SU-DHL-6 (cell line): Measurements from ENCODE around the gene PPIP5K1.
"Not testable (repeated sequence)": the region's sequence is repeated elsewhere in the genome, so short reads cannot be mapped to it uniquely, and the experiment has no call there.

Experiments
- H2AFZ ChIP-seq: fragments of 200-600 bp; sonication (generic); 2 replicates; pipeline ENCODE4 v1.6.1; 2014; ENCODE audit warnings: low read depth, mild to moderate bottlenecking, moderate library complexity, mixed read lengths, antibody characterized with exemption, low read length; ENCODE audit not compliant: severe bottlenecking
- H3F3A ChIP-seq: fragments of 200-600 bp; shearing (Covaris generic); 2 replicates; pipeline ENCODE4 v1.6.0; 2016; ENCODE audit warnings: antibody characterized with exemption, mild to moderate bottlenecking; ENCODE audit not compliant: insufficient read depth
- H3K27ac ChIP-seq: fragments of 200-600 bp; sonication (generic); 2 replicates; pipeline ENCODE4 v1.5.1; 2016; ENCODE audit warnings: low read depth, mild to moderate bottlenecking, low read length, moderate library complexity, mixed read lengths
- H3K27me3 ChIP-seq: fragments of 200-600 bp; sonication (generic), shearing (Covaris generic); 2 replicates; pipeline ENCODE4 v1.6.0; 2014; ENCODE audit warnings: mild to moderate bottlenecking, low read length
- H3K36me3 ChIP-seq: fragments of 200-600 bp; sonication (generic); 2 replicates; pipeline ENCODE4 v1.6.1; 2014; ENCODE audit warnings: mild to moderate bottlenecking, low read length, mixed read lengths
- H3K4me2 ChIP-seq: fragments of 300-600, 200-600 bp; shearing (Covaris generic), sonication (generic); 2 replicates; pipeline ENCODE4 v1.6.0; 2014; ENCODE audit warnings: low read length, low read depth, mild to moderate bottlenecking; ENCODE audit not compliant: poor library complexity, severe bottlenecking
- H3K4me3 ChIP-seq: fragments of 200-600 bp; sonication (generic); 2 replicates; pipeline ENCODE4 v1.5.1; 2014; ENCODE audit warnings: antibody characterized with exemption, low read length, mild to moderate bottlenecking, mixed read lengths; ENCODE audit not compliant: insufficient read depth, poor library complexity, severe bottlenecking
- H3K79me2 ChIP-seq: fragments of 200-600 bp; sonication (generic); 2 replicates; pipeline ENCODE4 v1.6.1; 2014; ENCODE audit warnings: mild to moderate bottlenecking, low read length, moderate library complexity; ENCODE audit not compliant: insufficient read depth
- H3K9ac ChIP-seq: fragments of 200-600 bp; sonication (generic); 2 replicates; pipeline ENCODE4 v1.7.0; 2014; ENCODE audit warnings: mild to moderate bottlenecking, low read length
- H3K9me2 ChIP-seq: fragments of 200-600 bp; sonication (generic); replicated peaks from 2 replicates; pipeline ENCODE4 v1.6.1; 2014; ENCODE audit warnings: low read length; ENCODE audit not compliant: insufficient read depth
- H3K9me3 ChIP-seq: fragments of 200-600 bp; sonication (generic); 2 replicates; pipeline ENCODE4 v1.6.1; 2014; ENCODE audit warnings: low read length, mixed read lengths; ENCODE audit not compliant: insufficient read depth
- H4K20me1 ChIP-seq: fragments of 200-600 bp; sonication (generic); 2 replicates; pipeline ENCODE4 v1.6.1; 2014; ENCODE audit warnings: low read depth, mild to moderate bottlenecking, antibody characterized with exemption, low read length, moderate library complexity, mixed read lengths
- EZH2phosphoT487 ChIP-seq: fragments of 200-600 bp; sonication (generic), shearing (Covaris generic); conservative IDR thresholded peaks from 2 replicates; pipeline ENCODE4 v1.6.1; 2018; ENCODE audit warnings: mild to moderate bottlenecking, antibody characterized with exemption, low read length, moderate library complexity, mixed read lengths
- TF ChIP-seq, protein P1 (sequence below): fragments of 200-600 bp; sonication (generic); IDR thresholded peaks from one replicate; pipeline ENCODE4 v1.5.1; 2017; ENCODE audit warnings: antibody characterized with exemption, mild to moderate bottlenecking, low read length, moderate library complexity; ENCODE audit not compliant: insufficient read depth, poor library complexity, severe bottlenecking

Gene PPIP5K1

DNA sequence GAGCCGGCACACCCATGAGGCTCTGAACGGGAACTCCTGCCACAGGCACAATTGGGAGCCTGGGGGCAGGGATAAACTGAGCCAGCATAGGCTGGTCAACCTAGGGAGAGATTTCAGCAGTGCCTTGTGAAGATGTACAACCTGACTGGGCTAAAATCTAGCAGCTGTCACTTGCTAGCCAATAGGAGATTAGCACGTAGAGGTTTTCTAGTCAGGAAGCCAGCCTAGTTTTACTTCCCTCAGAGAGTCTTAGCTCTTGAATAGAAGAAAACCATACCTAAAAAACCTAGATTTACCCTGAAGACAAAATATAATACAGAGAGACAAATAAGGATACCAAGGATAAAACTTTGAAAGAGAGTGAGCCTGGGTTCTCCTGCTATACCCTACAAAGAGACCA lies 27.3 kb downstream of the PPIP5K1 start:
- not testable (repeated sequence) for H3K9ac ChIP-seq, H3K36me3 ChIP-seq, H3K9me3 ChIP-seq, H3K27me3 ChIP-seq, H3K79me2 ChIP-seq, H3K4me3 ChIP-seq, H4K20me1 ChIP-seq, H3K27ac ChIP-seq, H3K9me2 ChIP-seq, H3F3A ChIP-seq, H2AFZ ChIP-seq, H3K4me2 ChIP-seq

DNA sequence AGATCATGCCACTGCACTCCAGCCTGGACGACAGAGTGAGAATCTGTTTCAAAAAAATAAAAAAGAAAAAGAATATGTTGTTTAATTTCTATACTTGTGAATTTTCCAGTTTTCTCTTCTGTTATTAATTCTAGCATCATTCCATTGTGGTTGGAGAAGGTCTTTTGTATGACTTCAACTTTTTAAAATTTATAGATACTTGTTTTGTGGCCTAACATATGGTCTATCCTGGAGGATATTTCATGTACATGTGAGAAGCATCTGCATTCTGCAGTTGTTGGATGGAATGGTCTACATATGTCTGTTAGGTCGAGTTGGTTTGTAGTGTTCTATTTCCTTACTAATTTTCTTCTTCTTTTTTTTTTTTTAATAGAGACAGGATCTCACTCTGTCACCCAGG lies 37.0 kb downstream of the PPIP5K1 start:
- Histone ChIP-seq H3K9me3 (no peaks in the 10 kb centered on the region), H3K4me2 (no peak overlapping the region), H3F3A (no peaks in the 10 kb centered on the region), H3K36me3 (no peaks in the 10 kb centered on the region), H3K9ac (no peak overlapping the region), H2AFZ (no peak overlapping the region), H3K27ac (no peak overlapping the region), H3K4me3 (no peak overlapping the region), H4K20me1 (no peaks in the 10 kb centered on the region), H3K79me2 (no peaks in the 10 kb centered on the region), H3K9me2 (no peaks in the 10 kb centered on the region), H3K27me3 (no peaks in the 10 kb centered on the region)
- TF ChIP-seq EZH2phosphoT487: no peak
- TF ChIP-seq, protein P1, sequence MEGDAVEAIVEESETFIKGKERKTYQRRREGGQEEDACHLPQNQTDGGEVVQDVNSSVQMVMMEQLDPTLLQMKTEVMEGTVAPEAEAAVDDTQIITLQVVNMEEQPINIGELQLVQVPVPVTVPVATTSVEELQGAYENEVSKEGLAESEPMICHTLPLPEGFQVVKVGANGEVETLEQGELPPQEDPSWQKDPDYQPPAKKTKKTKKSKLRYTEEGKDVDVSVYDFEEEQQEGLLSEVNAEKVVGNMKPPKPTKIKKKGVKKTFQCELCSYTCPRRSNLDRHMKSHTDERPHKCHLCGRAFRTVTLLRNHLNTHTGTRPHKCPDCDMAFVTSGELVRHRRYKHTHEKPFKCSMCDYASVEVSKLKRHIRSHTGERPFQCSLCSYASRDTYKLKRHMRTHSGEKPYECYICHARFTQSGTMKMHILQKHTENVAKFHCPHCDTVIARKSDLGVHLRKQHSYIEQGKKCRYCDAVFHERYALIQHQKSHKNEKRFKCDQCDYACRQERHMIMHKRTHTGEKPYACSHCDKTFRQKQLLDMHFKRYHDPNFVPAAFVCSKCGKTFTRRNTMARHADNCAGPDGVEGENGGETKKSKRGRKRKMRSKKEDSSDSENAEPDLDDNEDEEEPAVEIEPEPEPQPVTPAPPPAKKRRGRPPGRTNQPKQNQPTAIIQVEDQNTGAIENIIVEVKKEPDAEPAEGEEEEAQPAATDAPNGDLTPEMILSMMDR: no peak

DNA sequence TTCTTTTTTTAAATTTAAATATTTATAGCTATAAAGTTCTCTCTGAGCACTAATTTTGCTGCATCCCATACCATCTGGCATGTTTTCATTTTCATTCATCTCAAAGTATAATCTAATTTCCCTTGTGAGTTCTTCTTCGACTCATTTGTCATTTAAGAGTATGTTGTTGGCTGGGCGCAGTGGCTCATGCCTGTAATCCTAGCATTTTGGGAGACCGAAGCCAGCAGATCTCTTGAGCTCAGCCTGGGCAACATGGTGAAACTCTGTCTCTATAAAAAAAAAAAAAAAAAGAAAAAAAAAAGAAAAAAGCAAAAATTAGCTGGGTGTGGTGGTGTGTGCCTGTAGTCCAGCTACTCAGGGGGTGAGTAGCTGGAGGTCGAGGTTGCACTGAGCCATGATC lies 37.8 kb downstream of the PPIP5K1 start:
- Histone ChIP-seq H3K4me2 (no peak overlapping the region), H3K79me2 (no peaks in the 10 kb centered on the region), H3K4me3 (no peak overlapping the region), H2AFZ (no peak overlapping the region), H3K36me3 (0 out of 2 replicates have a peak, but pooled peaks cover 3% of the 10 kb centered on the region), H3K9me3 (no peaks in the 10 kb centered on the region), H3K9ac (no peak overlapping the region), H4K20me1 (no peaks in the 10 kb centered on the region), H3F3A (no peaks in the 10 kb centered on the region), H3K9me2 (no peaks in the 10 kb centered on the region), H3K27me3 (no peaks in the 10 kb centered on the region), H3K27ac (no peak overlapping the region)
- TF ChIP-seq, protein P1: no peak
- no peak for TF ChIP-seq EZH2phosphoT487

DNA sequence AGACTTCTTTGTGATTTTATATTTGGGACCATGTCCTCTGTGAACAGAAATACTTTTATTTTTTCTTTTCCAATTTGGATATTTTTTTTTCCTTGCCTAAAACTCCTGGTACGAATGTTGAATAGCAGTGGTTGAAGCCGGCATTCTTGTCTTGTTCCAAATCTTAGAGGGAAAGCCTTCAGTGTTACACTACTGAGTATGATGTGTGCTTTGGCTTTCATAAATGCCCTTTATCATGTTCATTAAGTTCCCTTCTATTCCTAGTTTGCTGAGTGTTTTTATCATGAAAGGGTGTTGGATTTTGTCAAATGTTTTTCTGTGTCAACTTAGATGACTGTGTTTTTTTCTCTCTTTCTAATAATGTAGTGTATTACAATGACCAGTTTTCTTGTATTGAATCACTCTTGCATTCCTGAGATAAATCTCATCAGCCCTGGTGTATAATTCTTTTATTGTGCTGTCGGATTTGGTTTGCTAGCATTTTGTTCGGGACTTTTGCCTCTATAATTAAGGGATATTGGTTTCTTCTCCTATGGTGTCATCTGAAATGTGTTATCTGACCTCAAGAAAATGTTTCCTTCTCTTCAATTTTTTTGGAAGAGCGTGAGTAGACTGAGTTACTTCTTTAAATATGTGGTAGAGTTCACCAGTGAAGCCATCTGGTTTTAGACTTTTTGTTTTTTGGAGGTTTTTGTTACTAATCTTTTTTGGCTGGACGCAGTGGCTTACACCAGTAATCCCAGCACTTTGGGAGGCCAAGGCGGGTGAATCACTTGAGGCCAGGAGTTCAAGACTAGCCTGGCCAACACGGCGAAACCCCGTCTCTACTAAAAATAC lies 39.3 kb downstream of the PPIP5K1 start:
- H3K9me2 ChIP-seq: no peaks in the 10 kb centered on the region
- no peak overlapping the region for H3K27ac ChIP-seq
- no peak overlapping the region for H3K9ac ChIP-seq
- no peaks in the 10 kb centered on the region for H3K79me2 ChIP-seq
- H3K4me3 ChIP-seq: no peak overlapping the region
- H3F3A ChIP-seq: no peaks in the 10 kb centered on the region
- no peaks in the 10 kb centered on the region for H3K27me3 ChIP-seq
- no peaks in the 10 kb centered on the region for H4K20me1 ChIP-seq
- H3K4me2 ChIP-seq: no peak overlapping the region
- no peak for TF ChIP-seq EZH2phosphoT487
- TF ChIP-seq, protein P1: no peak
- H2AFZ ChIP-seq: no peak overlapping the region
- H3K36me3 ChIP-seq: 0 out of 2 replicates have a peak, but pooled peaks cover 3% of the 10 kb centered on the region
- H3K9me3 ChIP-seq: no peaks in the 10 kb centered on the region
